ENCODE measurements around the gene GRIA2.
A peak's percentile ranks its signal among the peaks of the same experiment; 100 is the strongest.
"Not testable (repeated sequence)": the region's sequence is repeated elsewhere in the genome, so short reads cannot be mapped to it uniquely, and the experiment has no call there.

The GRIA2 gene

GRCh38 chr4:157220371-157220881, at the start of gene GRIA2:
Gene GRIA2, plus strand, starts transcription at chr4:157220728. Its CDS starts 315 bp downstream, at chr4:157221043.
- peak; percentile 49 to 61 for DNase-seq
- TF ChIP-seq GATA1 (IDR thresholded peaks at IDR 0.05; ENCODE audit: low read depth, low read length): no peak
- TF ChIP-seq POLR2A (IDR thresholded peaks at IDR 0.05; ENCODE audit: low read length): no peak

- DNase-seq: no peak
- TF ChIP-seq GATA1 (IDR thresholded peaks at IDR 0.05; ENCODE audit: low read depth, low read length): no peak
- TF ChIP-seq POLR2A (IDR thresholded peaks at IDR 0.05; ENCODE audit: low read length): no peak
Measured at GRCh38 chr4:157172011-157172410, 48.5 kb upstream of the GRIA2 start.

GRCh38 chr4:157180268-157180667, 40.3 kb upstream of the GRIA2 start:
- DNase-seq: not testable (repeated sequence)

- TF ChIP-seq GATA1 (IDR thresholded peaks at IDR 0.05; ENCODE audit: low read depth, low read length): no peak
- TF ChIP-seq POLR2A (IDR thresholded peaks at IDR 0.05; ENCODE audit: low read length): no peak
- no peak for DNase-seq
Measured at GRCh38 chr4:157184300-157184699, 36.2 kb upstream of the GRIA2 start.

GRCh38 chr4:157185363-157185762, 35.2 kb upstream of the GRIA2 start:
- no peak for TF ChIP-seq GATA1 (IDR thresholded peaks at IDR 0.05; ENCODE audit: low read depth, low read length)
- TF ChIP-seq POLR2A (IDR thresholded peaks at IDR 0.05; ENCODE audit: low read length): no peak
- DNase-seq: no peak

GRCh38 chr4:157195374-157195773, 25.2 kb upstream of the GRIA2 start:
- TF ChIP-seq POLR2A (IDR thresholded peaks at IDR 0.05; ENCODE audit: low read length) (no peak), GATA1 (IDR thresholded peaks at IDR 0.05; ENCODE audit: low read depth, low read length) (no peak)
- no peak for DNase-seq

GRCh38 chr4:157196046-157196445, 24.5 kb upstream of the GRIA2 start:
- TF ChIP-seq POLR2A (IDR thresholded peaks at IDR 0.05; ENCODE audit: low read length) (no peak), GATA1 (IDR thresholded peaks at IDR 0.05; ENCODE audit: low read depth, low read length) (no peak)
- DNase-seq: no peak

- TF ChIP-seq POLR2A (IDR thresholded peaks at IDR 0.05; ENCODE audit: low read length) (no peak), GATA1 (IDR thresholded peaks at IDR 0.05; ENCODE audit: low read depth, low read length) (no peak)
- DNase-seq: peak; percentile 46 to 73
Measured at GRCh38 chr4:157204634-157205244, 15.8 kb upstream of the GRIA2 start.

GRCh38 chr4:157217708-157218107, 2.8 kb upstream of the GRIA2 start:
- DNase-seq: peak; percentile 5 to 16
- no peak for TF ChIP-seq POLR2A (IDR thresholded peaks at IDR 0.05; ENCODE audit: low read length)
- TF ChIP-seq GATA1 (IDR thresholded peaks at IDR 0.05; ENCODE audit: low read depth, low read length): no peak

- TF ChIP-seq GATA1 (IDR thresholded peaks at IDR 0.05; ENCODE audit: low read depth, low read length): no peak
- DNase-seq: no peak
Measured at GRCh38 chr4:157219711-157220370, 687 bp upstream of the GRIA2 start.

GRCh38 chr4:157221426-157221894, 932 bp downstream of the GRIA2 start:
- no peak for DNase-seq
- TF ChIP-seq GATA1 (IDR thresholded peaks at IDR 0.05; ENCODE audit: low read depth, low read length) (no peak), POLR2A (IDR thresholded peaks at IDR 0.05; ENCODE audit: low read length) (no peak)

GRCh38 chr4:157221895-157222770, 1.6 kb downstream of the GRIA2 start:
- TF ChIP-seq POLR2A (IDR thresholded peaks at IDR 0.05; ENCODE audit: low read length) (no peak), GATA1 (IDR thresholded peaks at IDR 0.05; ENCODE audit: low read depth, low read length) (no peak)
- no peak for DNase-seq

GRCh38 chr4:157222771-157223160, 2.2 kb downstream of the GRIA2 start:
- no peak for DNase-seq
- TF ChIP-seq GATA1 (IDR thresholded peaks at IDR 0.05; ENCODE audit: low read depth, low read length): no peak
- TF ChIP-seq POLR2A (IDR thresholded peaks at IDR 0.05; ENCODE audit: low read length): no peak

- TF ChIP-seq GATA1 (IDR thresholded peaks at IDR 0.05; ENCODE audit: low read depth, low read length): no peak
- no peak for TF ChIP-seq POLR2A (IDR thresholded peaks at IDR 0.05; ENCODE audit: low read length)
Measured at GRCh38 chr4:157223456-157223855, 2.9 kb downstream of the GRIA2 start.

More at GRCh38 chr4:157223456-157223855, 2.9 kb downstream of the GRIA2 start:
- no peak for DNase-seq

Measured in erythroblast (primary cell).